Lung microvascular endothelial cell (primary cell): ENCODE measurements around the gene TLR10. TPM values are rescaled to one million over a fixed set of nuclear protein-coding genes. Genes with fewer than 3 reads are reported as not detected.
"Not testable (repeated sequence)": the region's sequence is repeated elsewhere in the genome, so short reads cannot be mapped to it uniquely, and the experiment has no call there.

Experiments
- DNase-seq, 2 donors: peaks; one replicate each; pipeline versions ENCODE4 v3.0.0 to v3.0.0-alpha.2; 2010; ENCODE audit warnings: low read depth in 2 of 2
- total RNA-seq: library from RNA; depleted of rRNA; stranded (reverse); fragments of >200 nt; gene quantifications from 2 replicates; pipeline ENCODE4 v1.2.1, GENCODE V29; 2014

Gene TLR10
- not detected in 2 replicates for total RNA-seq

GRCh38 chr4:38782452-38783108 is at the start of gene TLR10:
Gene TLR10, minus strand, starts transcription at chr4:38782990. Its CDS starts 7,400 bp downstream, at chr4:38775590.
- peak; percentile 58 to 67 for DNase-seq

GRCh38 chr4:38832206-38832605 is 49.4 kb upstream of the TLR10 start:
- DNase-seq: no peak

GRCh38 chr4:38831653-38832052 is 48.9 kb upstream of the TLR10 start:
- no peak for DNase-seq

GRCh38 chr4:38829237-38829636 is 46.4 kb upstream of the TLR10 start:
- no peak for DNase-seq

- DNase-seq: no peak
Measured at GRCh38 chr4:38823766-38824165, 41.0 kb upstream of the TLR10 start.

- DNase-seq: no peak
Measured at GRCh38 chr4:38822748-38823303, 40.0 kb upstream of the TLR10 start.

- DNase-seq: peak in 1 of 2 donors; percentile 1
Measured at GRCh38 chr4:38821739-38822138, 38.9 kb upstream of the TLR10 start.

GRCh38 chr4:38820329-38821061 is 37.7 kb upstream of the TLR10 start:
- no peak for DNase-seq

GRCh38 chr4:38819569-38819968 is 36.8 kb upstream of the TLR10 start:
- no peak for DNase-seq

- no peak for DNase-seq
Measured at GRCh38 chr4:38818441-38818976, 35.7 kb upstream of the TLR10 start.

GRCh38 chr4:38815885-38816782 is 33.3 kb upstream of the TLR10 start:
- peak in 1 of 2 donors; percentile 48 for DNase-seq

- DNase-seq: no peak
Measured at GRCh38 chr4:38814386-38814785, 31.6 kb upstream of the TLR10 start.

- no peak for DNase-seq
Measured at GRCh38 chr4:38811297-38811696, 28.5 kb upstream of the TLR10 start.

- DNase-seq: not testable (repeated sequence)
Measured at GRCh38 chr4:38807462-38807861, 24.7 kb upstream of the TLR10 start.

GRCh38 chr4:38806251-38806650 is 23.5 kb upstream of the TLR10 start:
- not testable (repeated sequence) for DNase-seq

GRCh38 chr4:38805530-38806145 is 22.8 kb upstream of the TLR10 start:
- peak; percentile 53 to 59 for DNase-seq

- DNase-seq: peak; percentile 71 to 80
Measured at GRCh38 chr4:38804654-38805295, 22.0 kb upstream of the TLR10 start, which contains the start of gene TLR1. Gene TLR1, minus strand, starts transcription at chr4:38804791. Its CDS starts 5,960 bp downstream, at chr4:38798831.

GRCh38 chr4:38803833-38804653 is 21.3 kb upstream of the TLR10 start:
- peak; percentile 12 to 53 for DNase-seq
